A549 (cell line): ENCODE data around the gene GMEB2.

Source experiments
- CEBPB ChIP-seq, 2 experiments: fragments of >200 bp in 1 of 2; sonication (Bioruptor Twin) in 1 of 2; formaldehyde crosslinking in 1 of 2; IDR thresholded peaks; 2 replicates each; pipeline ENCODE4 v1.6.1; 2012 to 2016
- CTCF ChIP-seq: fragments of >200 bp; sonication (Bioruptor Twin); formaldehyde crosslinking; IDR thresholded peaks from 3 replicates; pipeline ENCODE4 v1.5.1; 2016
- KDM1A ChIP-seq: fragments of 200-600 bp; sonication (generic); IDR thresholded peaks from 2 replicates; pipeline ENCODE4 v1.6.1; 2016; ENCODE audit warnings: low read depth, mild to moderate bottlenecking
- RAD21 ChIP-seq, 2 experiments: fragments of >200 bp in 1 of 2; sonication (Bioruptor Twin) in 1 of 2; formaldehyde crosslinking in 1 of 2; IDR thresholded peaks in 1 of 2; conservative IDR thresholded peaks in 1 of 2; 2 replicates in 1 of 2; 3 replicates in 1 of 2; pipeline ENCODE4 v1.6.1; 2012 to 2018; ENCODE audit warnings: inconsistent platforms in 1 of 2
- TF ChIP-seq, protein P1 (sequence below): fragments of 450-650 bp; IDR thresholded peaks from 2 replicates; pipeline ENCODE4 v1.6.1; 2014; ENCODE audit warnings: antibody characterized with exemption

DNA sequence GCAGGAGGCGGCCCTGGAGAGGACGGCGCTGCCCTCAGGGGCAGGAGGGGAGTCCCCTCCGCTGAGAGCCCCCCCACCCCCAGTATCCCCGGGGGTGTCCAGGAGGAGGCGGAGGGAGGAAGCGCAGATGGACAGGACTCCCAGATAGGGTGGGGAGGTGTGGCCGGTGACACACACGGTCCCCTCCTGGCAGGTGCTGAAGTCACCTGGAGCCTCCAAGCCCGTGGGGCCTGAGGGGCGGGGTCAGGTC is 25.0 kb upstream of the GMEB2 start:
- TF ChIP-seq CTCF = no peak
- TF ChIP-seq, protein P1, sequence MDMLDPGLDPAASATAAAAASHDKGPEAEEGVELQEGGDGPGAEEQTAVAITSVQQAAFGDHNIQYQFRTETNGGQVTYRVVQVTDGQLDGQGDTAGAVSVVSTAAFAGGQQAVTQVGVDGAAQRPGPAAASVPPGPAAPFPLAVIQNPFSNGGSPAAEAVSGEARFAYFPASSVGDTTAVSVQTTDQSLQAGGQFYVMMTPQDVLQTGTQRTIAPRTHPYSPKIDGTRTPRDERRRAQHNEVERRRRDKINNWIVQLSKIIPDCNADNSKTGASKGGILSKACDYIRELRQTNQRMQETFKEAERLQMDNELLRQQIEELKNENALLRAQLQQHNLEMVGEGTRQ = no peak
- no peak for TF ChIP-seq RAD21 (conservative IDR thresholded peaks at IDR 0.05 in 1 of 2, IDR thresholded peaks at IDR 0.05 in 1 of 2)
- TF ChIP-seq KDM1A = no peak
- no peak for TF ChIP-seq CEBPB (IDR thresholded peaks at IDR 0.05)
